HCT116 (cell line): ENCODE data around the gene TMOD3. TPM values are rescaled to one million over a fixed set of nuclear protein-coding genes. Genes with fewer than 3 reads are reported as not detected.

ENCODE experiments used
- ATAC-seq: fragments of 200-7000 bp; cut with Tn5 transposase; 2 replicates; pipeline ENCODE4 v1.9.1; 2020; ENCODE audit warnings: mild to moderate bottlenecking, moderate library complexity
- BruUV-seq: library from RNA; stranded (reverse); fragments of 400-500 nt; replicated peaks from 2 replicates; lab custom pipeline; 2021; lab: Mats Ljungman, UMichigan
- CTCF ChIA-PET: fragments of 300-600 bp; sonication (Branson Sonifier 250); formaldehyde crosslinking; loops from one replicate; lab custom pipeline; 2021; ENCODE audit warnings: antibody characterized with exemption; lab: Charles Lee
- POLR2A ChIA-PET: fragments of 300-600, 350-600 bp; sonication (Branson Sonifier 250); formaldehyde crosslinking; loops from one replicate; lab custom pipeline; 2021; ENCODE audit warnings: antibody characterized with exemption; lab: Charles Lee
- RAD21 ChIA-PET, 2 experiments: fragments of 300-600 bp; sonication (Branson Sonifier 250); formaldehyde crosslinking; loops; one replicate each; lab custom pipeline; 2023; ENCODE audit warnings: low total read pairs in 2 of 2; ENCODE audit not compliant: uncharacterized antibody in 2 of 2, unreplicated experiment in 2 of 2, low non-redundant PET in 1 of 2; lab: Charles Lee
- DNase-seq: peaks from one replicate; pipeline ENCODE4 v3.0.0-alpha.2; 2010; ENCODE audit warnings: low read depth, low spot score
- H2AFZ ChIP-seq: fragments of 200-600 bp; shearing (Covaris generic), sonication (generic); 2 replicates; pipeline ENCODE4 v1.6.1; 2017; ENCODE audit warnings: low read depth, mixed run types, mixed read lengths, antibody characterized with exemption, low read length; ENCODE audit not compliant: poor library complexity, severe bottlenecking
- H3K27ac ChIP-seq: 2 replicates; pipeline ENCODE4 v1.5.1; 2012; ENCODE audit warnings: low read depth, low read length
- H3K27me3 ChIP-seq: fragments of 200-600 bp; sonication (generic); 2 replicates; pipeline ENCODE4 v1.6.1; 2016; ENCODE audit warnings: mixed run types, low read length, mixed read lengths; ENCODE audit not compliant: insufficient read depth
- H3K36me3 ChIP-seq, 2 experiments: fragments of 200-500 bp in 1 of 2; fragments of 200-600 bp in 1 of 2; sonication (Bioruptor generic) in 1 of 2; sonication (generic) in 1 of 2; 2 replicates each; pipeline versions ENCODE4 v1.5.1 to v1.6.1; 2014 to 2016; ENCODE audit warnings: low read length in 2 of 2, inconsistent platforms in 1 of 2, mixed read lengths in 1 of 2, mixed run types in 1 of 2; ENCODE audit not compliant: insufficient read depth in 2 of 2, control insufficient read depth in 1 of 2
- H3K4me1 ChIP-seq, 2 experiments: fragments of 200-600 bp in 1 of 2; sonication (generic) in 1 of 2; 2 replicates each; pipeline versions ENCODE4 v1.5.1 to v1.6.1; 2012 to 2017; ENCODE audit warnings: low read length in 2 of 2, inconsistent platforms in 1 of 2, mild to moderate bottlenecking in 1 of 2, mixed read lengths in 1 of 2, mixed run types in 1 of 2, moderate library complexity in 1 of 2; ENCODE audit not compliant: insufficient read depth in 2 of 2, control insufficient read depth in 1 of 2
- H3K4me2 ChIP-seq: fragments of 200-600 bp; sonication (generic); 2 replicates; pipeline ENCODE4 v1.6.1; 2017; ENCODE audit warnings: mixed run types, low read length, mixed read lengths
- H3K4me3 ChIP-seq, 2 experiments: fragments of 200-600 bp in 1 of 2; sonication (generic) in 1 of 2; replicated peaks in 1 of 2; 2 replicates each; pipeline ENCODE4 v1.5.1; 2011 to 2016; ENCODE audit warnings: low read length in 2 of 2, control low read depth in 1 of 2, low read depth in 1 of 2, mild to moderate bottlenecking in 1 of 2, mixed read lengths in 1 of 2, mixed run types in 1 of 2
- H3K79me2 ChIP-seq: fragments of 200-600 bp; sonication (generic); 2 replicates; pipeline ENCODE4 v1.6.1; 2017; ENCODE audit warnings: mild to moderate bottlenecking, mixed run types, low read length, moderate library complexity, mixed read lengths; ENCODE audit not compliant: insufficient read depth
- H3K9ac ChIP-seq: fragments of 200-600 bp; sonication (generic); 2 replicates; pipeline ENCODE4 v1.6.1; 2016; ENCODE audit warnings: low read length, mixed read lengths
- H3K9me2 ChIP-seq: fragments of 200-600 bp; sonication (generic), shearing (Covaris generic); 2 replicates; pipeline ENCODE4 v1.6.1; 2017; ENCODE audit warnings: mixed run types, mild to moderate bottlenecking, moderate library complexity; ENCODE audit not compliant: insufficient read depth
- H3K9me3 ChIP-seq, 2 experiments: fragments of 200-500 bp in 1 of 2; fragments of 200-600 bp in 1 of 2; sonication (Bioruptor generic) in 1 of 2; sonication (generic) in 1 of 2; 2 replicates each; pipeline ENCODE4 v1.6.1; 2014 to 2017; ENCODE audit warnings: low read length in 2 of 2, mixed read lengths in 2 of 2, inconsistent platforms in 1 of 2, low read depth in 1 of 2, mild to moderate bottlenecking in 1 of 2, mixed run types in 1 of 2, moderate library complexity in 1 of 2; ENCODE audit not compliant: control insufficient read depth in 1 of 2, insufficient read depth in 1 of 2
- H4K20me1 ChIP-seq: fragments of 200-600 bp; sonication (generic), shearing (Covaris generic); 2 replicates; pipeline ENCODE4 v1.6.1; 2017; ENCODE audit warnings: mixed run types, mild to moderate bottlenecking, moderate library complexity; ENCODE audit not compliant: insufficient read depth
- CBX3 ChIP-seq: IDR thresholded peaks from 2 replicates; pipeline ENCODE4 v1.6.1; 2012; ENCODE audit warnings: low read depth
- CEBPB ChIP-seq: IDR thresholded peaks from 2 replicates; pipeline ENCODE4 v1.6.1; 2012; ENCODE audit warnings: low read depth
- EGR1 ChIP-seq: IDR thresholded peaks from 2 replicates; pipeline ENCODE4 v1.6.1; 2012; ENCODE audit warnings: low read depth
- FOSL1 ChIP-seq: IDR thresholded peaks from 2 replicates; pipeline ENCODE4 v1.6.1; 2012; ENCODE audit warnings: low read depth
- JUND ChIP-seq: IDR thresholded peaks from 2 replicates; pipeline ENCODE4 v1.6.1; 2012
- MAX ChIP-seq: IDR thresholded peaks from 2 replicates; pipeline ENCODE4 v1.6.1; 2012
- POLR2AphosphoS5 ChIP-seq: IDR thresholded peaks from 2 replicates; pipeline ENCODE4 v1.6.1; 2011; ENCODE audit warnings: mild to moderate bottlenecking, low read depth, low read length, moderate library complexity
- RAD21 ChIP-seq: IDR thresholded peaks from 2 replicates; pipeline ENCODE4 v1.6.1; 2012; ENCODE audit warnings: low read depth, mild to moderate bottlenecking
- REST ChIP-seq: IDR thresholded peaks from 2 replicates; pipeline ENCODE4 v1.6.1; 2012; ENCODE audit warnings: low read depth
- SIN3A ChIP-seq: IDR thresholded peaks from 2 replicates; pipeline ENCODE4 v1.6.1; 2012; ENCODE audit warnings: low read depth
- SP1 ChIP-seq: IDR thresholded peaks from 2 replicates; pipeline ENCODE4 v1.6.1; 2012; ENCODE audit warnings: low read depth
- SRF ChIP-seq: IDR thresholded peaks from 2 replicates; pipeline ENCODE4 v1.6.1; 2012; ENCODE audit warnings: low read depth
- TCF7L2 ChIP-seq: IDR thresholded peaks from 2 replicates; pipeline ENCODE4 v1.7.0; 2011; ENCODE audit warnings: borderline replicate concordance, inconsistent platforms; ENCODE audit not compliant: insufficient read depth, insufficient read length; ENCODE audit errors: extremely low read depth
- YY1 ChIP-seq: IDR thresholded peaks from 2 replicates; pipeline ENCODE4 v1.6.1; 2011; ENCODE audit warnings: low read length, low read depth, moderate library complexity, mild to moderate bottlenecking; ENCODE audit not compliant: insufficient replicate concordance; ENCODE audit errors: extremely low read depth
- ZFX ChIP-seq: fragments of 450-650 bp; IDR thresholded peaks from 2 replicates; pipeline ENCODE4 v1.6.1; 2017
- ZNF274 ChIP-seq: fragments of 200-500 bp; sonication (Bioruptor generic); IDR thresholded peaks from 2 replicates; pipeline ENCODE4 v1.6.1; 2014; ENCODE audit warnings: mild to moderate bottlenecking, low read depth, low read length, inconsistent platforms
- intact Hi-C: fragments of 100-400 bp; cut with micrococcal nuclease; formaldehyde crosslinking; loops from 2 replicates; pipeline ENCODE4 v1.10.0; 2022
- total RNA-seq: library from RNA; stranded (reverse); gene quantifications from one replicate; pipeline ENCODE4 v1.2.1, GENCODE V29; 2021; ENCODE audit not compliant: unreplicated experiment
- TF ChIP-seq, protein P1 (sequence below), 3 experiments: fragments of 200-600 bp in 1 of 3; sonication (generic) in 1 of 3; IDR thresholded peaks in 2 of 3; conservative IDR thresholded peaks in 1 of 3; 2 replicates each; pipeline ENCODE4 v1.5.1; 2012 to 2017; ENCODE audit warnings: low read depth in 2 of 3, low read length in 2 of 3, antibody characterized with exemption in 1 of 3, borderline replicate concordance in 1 of 3, control low read depth in 1 of 3, mild to moderate bottlenecking in 1 of 3, mixed read lengths in 1 of 3, mixed run types in 1 of 3, moderate library complexity in 1 of 3; ENCODE audit not compliant: insufficient read depth in 1 of 3

Gene TMOD3
- total RNA-seq, 1 experiment from 2014 or later, result 78.8 TPM

- BruUV-seq, result no TSS peak
- H3K9ac ChIP-seq, result no peak overlapping the region
- peaks cover 7% of the 10 kb centered on the region for H4K20me1 ChIP-seq
- no peaks in the 10 kb centered on the region for H3K9me2 ChIP-seq
- RAD21 ChIA-PET, result no interaction called here
- POLR2A ChIA-PET, result no interaction called here
- H3K36me3 ChIP-seq, result peaks cover 16 to 24% of the 10 kb centered on the region in 2 experiments; a peak in 3 of 4 replicates
- ATAC-seq, result peak; percentile 98
- no peaks in the 10 kb centered on the region for H3K27me3 ChIP-seq
- CTCF ChIA-PET, result interaction anchor here (1.4 kb wide), 1 partner anchor 10 kb away, joined by 7 read pairs; no protein-coding TSS in a partner anchor
- H3K4me3 ChIP-seq, result no peak overlapping the region
- peak; percentile 64; the same call in 1 of the 2 replicates for TF ChIP-seq POLR2AphosphoS5
- peak; percentile 85 for TF ChIP-seq SIN3A
- TF ChIP-seq EGR1, result no peak
- no peak for TF ChIP-seq REST
- no peak for TF ChIP-seq TCF7L2
- TF ChIP-seq YY1, result no peak
- TF ChIP-seq MAX, result peak; percentile 57; the same call in 1 of the 2 replicates
- no peak for TF ChIP-seq CEBPB
- no peak for TF ChIP-seq ZFX
- TF ChIP-seq JUND, result peak; percentile 89
- TF ChIP-seq ZNF274, result no peak
- TF ChIP-seq CBX3, result peak; percentile 82; the same call in 1 of the 2 replicates
- TF ChIP-seq SP1, result peak; percentile 85
- TF ChIP-seq, protein P1, sequence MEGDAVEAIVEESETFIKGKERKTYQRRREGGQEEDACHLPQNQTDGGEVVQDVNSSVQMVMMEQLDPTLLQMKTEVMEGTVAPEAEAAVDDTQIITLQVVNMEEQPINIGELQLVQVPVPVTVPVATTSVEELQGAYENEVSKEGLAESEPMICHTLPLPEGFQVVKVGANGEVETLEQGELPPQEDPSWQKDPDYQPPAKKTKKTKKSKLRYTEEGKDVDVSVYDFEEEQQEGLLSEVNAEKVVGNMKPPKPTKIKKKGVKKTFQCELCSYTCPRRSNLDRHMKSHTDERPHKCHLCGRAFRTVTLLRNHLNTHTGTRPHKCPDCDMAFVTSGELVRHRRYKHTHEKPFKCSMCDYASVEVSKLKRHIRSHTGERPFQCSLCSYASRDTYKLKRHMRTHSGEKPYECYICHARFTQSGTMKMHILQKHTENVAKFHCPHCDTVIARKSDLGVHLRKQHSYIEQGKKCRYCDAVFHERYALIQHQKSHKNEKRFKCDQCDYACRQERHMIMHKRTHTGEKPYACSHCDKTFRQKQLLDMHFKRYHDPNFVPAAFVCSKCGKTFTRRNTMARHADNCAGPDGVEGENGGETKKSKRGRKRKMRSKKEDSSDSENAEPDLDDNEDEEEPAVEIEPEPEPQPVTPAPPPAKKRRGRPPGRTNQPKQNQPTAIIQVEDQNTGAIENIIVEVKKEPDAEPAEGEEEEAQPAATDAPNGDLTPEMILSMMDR (IDR thresholded peaks at IDR 0.05 in 2 of 3, conservative IDR thresholded peaks at IDR 0.05 in 1 of 3; ENCODE audit: borderline replicate concordance in 1 of 3, insufficient read depth in 1 of 3, low read depth in 2 of 3, low read length in 2 of 3), result peak; percentile 50 to 74 (median 66); a peak in 5 of 6 replicates
- peak; percentile 96 for TF ChIP-seq FOSL1
- peak; percentile 81 for TF ChIP-seq SRF
- peak; percentile 66 for TF ChIP-seq RAD21
- peak overlapping the region; percentile 44 for H3K27ac ChIP-seq
- DNase-seq, result peak; percentile 96
- H3K4me2 ChIP-seq, result peak overlapping the region; percentile 52
- peaks cover 4% of the 10 kb centered on the region; the same call in 1 of the 2 replicates for H3K79me2 ChIP-seq
- intact Hi-C loops, result loop anchor here (1.0 to 5.0 kb wide), 3 partner anchors 105 to 255 kb away; no protein-coding TSS in a partner anchor
- H3K9me3 ChIP-seq, result no peaks in the 10 kb centered on the region
- peaks cover 31 to 32% of the 10 kb centered on the region in 2 experiments for H3K4me1 ChIP-seq
- H2AFZ ChIP-seq, result no peak overlapping the region
Observed at GRCh38 chr15:51907136-51907862, 77.8 kb downstream of the TMOD3 start.
